ENCODE measurements around the gene C5orf15.
A peak's percentile ranks its signal among the peaks of the same experiment; 100 is the strongest.

C5orf15 gene

DNA sequence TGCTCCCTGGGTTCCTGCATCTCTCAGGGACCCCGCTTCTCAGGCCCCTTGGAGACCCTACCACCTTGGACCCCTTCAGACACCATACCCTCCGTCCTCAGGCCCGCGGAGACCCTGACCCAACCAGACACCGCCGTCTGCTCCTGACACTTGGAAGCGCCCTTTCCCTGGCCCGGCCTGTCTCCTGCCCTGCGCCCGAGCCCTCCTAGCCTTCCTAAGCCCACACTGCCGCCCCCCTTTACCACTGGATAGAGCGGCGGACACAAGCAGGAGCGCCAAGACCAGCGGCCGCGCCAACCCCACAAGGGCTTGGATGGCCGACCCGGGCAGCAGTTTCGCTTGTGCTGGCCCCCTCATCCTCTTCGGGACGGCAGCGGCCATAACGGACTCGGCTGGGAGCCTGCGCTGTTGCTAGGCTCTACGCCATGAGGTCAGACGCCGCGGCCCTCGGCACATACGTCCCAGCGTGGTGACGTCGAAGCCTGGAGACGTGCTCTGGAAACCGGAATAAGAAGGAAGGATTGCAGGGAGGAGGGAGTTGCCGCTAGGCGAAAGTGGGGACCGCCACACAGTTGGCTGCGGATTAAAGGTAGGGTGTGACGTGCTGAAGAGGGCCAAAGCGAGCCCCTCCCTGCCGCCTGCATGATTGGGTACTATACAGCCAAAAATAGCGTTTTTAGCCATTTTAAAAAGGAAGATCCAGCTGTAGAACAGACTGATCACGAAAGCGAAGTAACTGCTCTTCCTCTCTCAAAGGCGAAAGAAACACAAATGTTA lies at the start of gene C5orf15:
Gene C5orf15 (minus strand): TSS at position 422 of the 777 bp plus-strand sequence. CDS start 41 bp downstream, at position 381.
- DNase-seq: peak; percentile 66 to 98 (median 94)

DNA sequence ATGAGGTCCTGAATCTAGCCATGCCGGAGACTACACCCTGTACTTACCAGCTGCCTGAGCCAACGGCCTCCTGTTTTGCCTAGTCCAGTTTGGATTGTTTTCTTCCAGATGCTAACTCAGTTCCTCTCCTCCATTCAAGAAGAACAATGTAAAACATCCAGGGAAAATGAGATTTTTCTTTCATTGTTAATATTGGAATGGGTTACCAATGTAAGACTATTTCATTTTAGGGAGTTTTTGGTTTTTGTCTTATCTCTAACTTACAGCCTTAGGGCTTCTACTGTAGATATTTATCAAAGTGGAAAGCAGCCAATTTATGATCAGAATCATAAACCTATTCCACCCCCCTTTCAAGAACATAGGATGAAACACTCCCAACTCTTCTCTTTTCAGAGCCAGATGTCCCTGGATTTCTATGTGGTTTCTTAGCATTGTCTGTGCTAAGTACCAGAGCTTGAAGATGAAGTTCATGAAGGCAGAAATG lies 39.9 kb upstream of the C5orf15 start:
- no peak for DNase-seq

DNA sequence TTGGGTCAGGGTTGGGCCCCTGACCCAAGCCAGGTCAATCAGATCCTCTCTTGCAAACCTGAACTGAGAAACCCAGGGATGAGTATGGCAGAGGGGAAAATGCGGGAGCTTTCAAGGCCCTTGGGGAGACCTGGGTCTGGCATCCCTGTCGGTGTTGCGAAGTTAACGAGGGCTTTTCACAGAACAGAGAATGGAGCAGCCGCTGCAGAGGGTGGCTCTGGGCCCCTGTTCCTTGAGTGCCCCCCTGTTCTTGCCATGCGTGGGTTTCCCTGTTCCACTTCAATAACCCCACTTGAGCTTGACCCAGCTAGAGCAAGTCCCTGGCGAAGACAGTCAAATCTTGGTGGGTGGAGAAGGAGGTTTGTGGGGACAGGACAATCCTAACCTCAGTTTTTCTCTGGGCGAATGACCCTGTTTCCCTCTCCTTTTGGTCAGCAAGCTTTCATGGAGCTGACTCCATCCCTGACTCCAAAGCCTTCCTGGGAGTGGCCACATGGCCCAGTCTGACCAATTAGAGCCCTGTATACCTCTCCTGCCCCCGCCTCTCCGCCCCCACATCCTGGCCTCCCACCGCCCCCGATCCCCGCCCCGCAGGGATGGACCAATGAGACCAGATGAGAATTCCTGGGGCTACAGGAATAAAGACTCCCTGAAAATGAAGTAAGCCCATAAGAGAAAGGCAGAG lies 39.3 kb upstream of the C5orf15 start:
- DNase-seq: no peak

DNA sequence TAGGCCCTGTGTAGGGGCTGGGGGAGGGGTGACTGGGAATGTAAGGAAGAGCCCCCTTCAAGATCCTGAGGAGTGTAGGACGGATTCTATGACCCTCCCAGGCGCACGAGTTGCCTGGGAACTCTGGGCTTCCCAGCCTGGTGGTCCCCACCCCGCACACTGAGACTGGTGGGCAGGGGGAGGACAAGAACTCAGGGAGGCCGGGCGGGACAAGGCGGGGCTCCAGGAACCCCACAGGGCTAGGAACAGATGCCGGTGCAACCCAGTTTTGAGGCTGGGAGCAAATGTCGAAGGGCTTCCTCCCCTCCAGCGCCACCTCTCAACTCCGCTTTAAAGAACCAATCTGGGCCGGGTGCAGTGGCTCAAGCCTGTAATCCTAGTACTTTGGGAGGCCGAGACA lies 37.7 kb upstream of the C5orf15 start:
- no peak for DNase-seq

DNA sequence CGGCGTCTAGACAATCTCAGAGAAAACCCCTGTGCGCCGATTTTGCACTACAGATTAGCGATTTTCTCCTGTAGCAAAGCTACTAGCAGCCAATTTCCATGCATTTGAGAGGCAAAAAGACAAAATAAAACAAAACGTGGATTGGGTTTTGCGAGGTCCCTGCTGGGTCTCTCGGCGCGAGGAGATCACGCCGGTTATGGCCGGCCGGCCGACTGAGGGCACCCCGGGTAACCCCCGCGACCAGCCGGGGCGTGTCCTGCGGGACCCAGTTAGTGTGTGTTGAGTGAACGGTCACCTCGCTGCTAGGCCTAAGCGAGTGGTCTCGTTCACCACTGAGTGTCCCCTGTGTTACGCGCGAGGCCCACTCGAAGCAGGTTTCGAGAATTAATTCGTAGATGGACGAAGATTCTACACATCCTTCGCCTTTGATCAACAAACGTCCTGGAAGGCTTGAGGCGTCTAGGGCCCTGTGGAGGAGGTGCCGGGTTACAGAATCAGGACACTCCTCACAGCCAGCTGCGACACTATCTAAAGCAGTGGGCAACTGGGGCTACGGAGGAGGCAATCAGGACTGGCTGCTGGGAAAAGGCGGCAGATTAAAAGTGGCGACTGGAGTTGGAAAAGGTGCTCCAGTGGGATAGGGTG lies 37.1 kb upstream of the C5orf15 start:
- peak in 10 of 58 donors; percentile 33 to 62 (median 46) for DNase-seq

DNA sequence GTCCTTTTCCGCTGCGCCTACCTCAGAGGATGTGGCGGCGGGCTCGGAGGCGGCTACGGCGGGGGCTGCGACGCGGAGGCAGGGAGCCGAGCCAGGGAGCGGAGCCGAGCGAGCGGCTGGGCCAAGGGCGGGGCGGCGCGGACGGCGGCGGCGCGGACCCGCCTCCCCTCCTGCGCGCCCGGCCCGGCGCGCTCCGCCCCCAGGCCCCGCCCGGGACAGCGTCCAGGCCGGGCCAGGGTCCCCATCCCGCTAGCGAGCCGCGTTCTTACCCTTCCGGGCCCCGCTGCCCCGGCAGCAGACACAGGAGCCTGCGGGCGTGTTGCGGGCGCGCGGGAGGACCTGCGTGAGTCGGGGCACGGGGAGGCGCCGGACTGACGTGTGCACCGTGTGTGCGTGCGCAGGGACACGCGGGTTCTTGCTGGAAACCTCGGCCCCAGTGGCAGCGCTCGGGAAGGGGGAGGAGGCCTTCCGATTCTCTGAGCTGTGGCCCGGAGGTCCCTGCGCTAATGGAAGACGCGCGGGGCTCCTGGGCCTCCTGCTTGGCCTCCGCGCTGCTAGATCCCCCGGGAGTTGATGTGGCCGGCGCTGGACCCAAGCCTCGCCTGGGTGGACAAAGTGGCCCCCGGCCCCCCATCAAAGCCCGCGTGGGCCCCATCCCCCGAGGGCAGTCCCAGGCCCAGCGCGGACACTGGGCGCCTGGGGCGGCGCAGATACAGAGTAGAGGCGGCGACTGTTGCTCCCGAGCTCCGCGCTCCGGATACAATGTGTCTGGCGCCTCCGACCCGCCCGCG lies 36.4 kb upstream of the C5orf15 start, which contains the start of gene VDAC1:
Gene VDAC1 (minus strand): TSS at position 350 of the 791 bp plus-strand sequence. CDS start 11,963 bp downstream, outside the sequence.
- peak; percentile 30 to 92 (median 80) for DNase-seq

DNA sequence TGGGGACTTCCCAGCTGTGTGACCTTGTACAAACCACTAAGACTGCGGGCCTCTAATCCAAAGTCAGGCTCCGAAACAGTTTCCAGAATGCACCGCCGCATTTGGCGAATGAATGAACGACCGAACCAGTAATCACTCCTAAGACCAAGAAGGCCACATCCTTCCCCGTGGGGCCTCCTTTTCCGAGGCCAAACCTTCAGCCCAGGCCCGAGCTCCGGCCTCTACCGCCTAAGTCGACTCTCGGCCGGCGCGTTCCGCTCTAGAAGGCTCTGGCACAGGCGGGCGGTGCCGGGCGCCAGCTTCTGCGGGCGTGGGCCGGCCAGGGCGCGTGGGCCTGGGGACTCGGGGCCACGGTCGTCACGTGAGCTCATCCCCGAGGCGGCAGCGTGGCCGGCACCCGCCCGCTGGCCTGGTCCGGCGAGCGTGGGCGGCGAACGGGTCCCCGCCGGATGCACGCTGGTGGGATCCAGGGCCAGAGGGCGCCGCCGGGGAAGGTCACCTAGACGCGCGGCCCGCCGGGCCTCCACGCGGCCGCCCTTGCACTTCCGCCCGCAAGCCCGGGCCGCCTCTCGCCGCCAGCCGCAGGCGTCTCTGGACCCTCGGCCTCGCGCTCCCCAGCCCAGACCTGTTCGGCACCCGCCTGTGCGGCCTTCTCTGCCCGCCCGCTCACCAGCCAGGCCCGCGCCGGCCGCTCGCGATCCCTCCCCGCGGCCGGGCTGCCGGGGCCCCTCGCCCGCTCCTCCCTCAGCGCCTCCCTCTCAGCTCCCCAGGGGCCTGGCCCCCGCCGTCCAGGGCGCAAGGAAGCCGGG lies 35.6 kb upstream of the C5orf15 start:
- peak in 48 of 58 donors; percentile 21 to 76 (median 54) for DNase-seq

DNA sequence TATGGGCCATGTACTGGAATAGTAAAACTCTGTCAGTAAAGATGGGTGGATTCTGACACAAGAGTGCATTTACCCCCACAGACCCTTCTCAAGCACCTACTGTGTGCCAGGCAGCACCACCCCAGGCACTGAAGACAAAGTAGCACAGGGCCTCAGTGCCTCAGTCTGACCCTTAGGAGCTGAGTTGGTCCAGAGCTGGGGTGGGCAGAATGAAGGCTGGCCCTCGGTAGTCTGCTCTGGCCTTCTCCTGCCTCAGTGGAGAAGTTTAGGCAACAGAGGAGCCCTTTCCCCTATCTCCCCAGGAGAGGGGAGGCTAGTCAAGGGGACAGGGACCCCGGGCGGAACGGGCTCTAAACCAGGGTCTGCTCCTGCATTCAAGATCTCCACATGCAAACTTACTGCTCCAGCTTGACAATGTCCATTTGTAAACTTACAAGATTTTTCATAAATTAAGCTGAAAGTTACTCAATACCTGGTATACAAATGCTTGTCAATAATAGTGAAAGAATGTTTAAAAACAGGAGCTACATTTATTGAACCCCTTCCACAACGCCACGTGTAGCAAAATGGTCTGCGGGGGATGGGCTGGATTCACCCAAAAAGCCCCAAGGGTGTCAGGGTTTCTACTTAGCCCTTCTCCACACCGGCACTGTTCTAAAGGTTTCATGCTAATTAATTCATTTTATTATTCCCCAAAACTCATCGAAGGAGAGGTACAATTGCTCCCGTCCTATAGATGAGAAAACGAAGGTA lies 34.8 kb upstream of the C5orf15 start:
- no peak for DNase-seq

DNA sequence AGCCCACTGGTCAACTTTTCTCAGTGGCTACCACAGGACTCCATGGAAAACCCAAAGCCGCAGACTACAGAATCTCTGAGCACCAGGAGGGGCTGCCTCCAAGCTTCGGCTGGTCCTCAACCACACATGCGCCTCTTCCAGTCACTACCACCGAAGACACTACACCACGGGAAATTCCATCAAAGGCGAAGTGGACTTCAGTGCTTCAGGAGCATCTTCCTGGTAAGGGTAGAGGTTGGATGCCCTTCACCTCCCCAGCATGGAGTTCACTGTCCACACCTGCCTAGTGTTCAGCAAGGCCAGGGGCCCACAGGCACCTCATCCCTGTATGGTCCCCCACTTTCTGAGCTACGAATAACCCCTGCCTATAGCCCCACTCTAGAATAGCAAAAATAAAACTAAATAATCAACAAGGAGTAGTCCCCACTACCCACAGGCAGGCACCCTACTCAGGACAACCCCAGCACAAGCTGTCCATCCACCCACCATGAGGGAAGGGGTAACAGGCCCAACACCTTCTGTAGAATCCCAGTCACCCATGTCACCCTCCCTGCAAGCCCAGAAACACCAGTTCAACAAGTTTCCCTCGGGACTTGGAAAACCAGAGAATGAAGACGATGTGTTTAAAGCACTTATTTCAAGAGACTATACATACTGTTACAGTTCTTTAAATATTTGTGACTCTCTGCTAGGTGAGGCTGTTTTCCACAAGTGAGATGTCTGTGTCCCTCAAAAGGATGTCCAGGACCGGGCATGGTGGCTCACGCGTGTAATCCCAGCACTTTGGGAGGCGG lies 33.7 kb upstream of the C5orf15 start:
- no peak for DNase-seq

DNA sequence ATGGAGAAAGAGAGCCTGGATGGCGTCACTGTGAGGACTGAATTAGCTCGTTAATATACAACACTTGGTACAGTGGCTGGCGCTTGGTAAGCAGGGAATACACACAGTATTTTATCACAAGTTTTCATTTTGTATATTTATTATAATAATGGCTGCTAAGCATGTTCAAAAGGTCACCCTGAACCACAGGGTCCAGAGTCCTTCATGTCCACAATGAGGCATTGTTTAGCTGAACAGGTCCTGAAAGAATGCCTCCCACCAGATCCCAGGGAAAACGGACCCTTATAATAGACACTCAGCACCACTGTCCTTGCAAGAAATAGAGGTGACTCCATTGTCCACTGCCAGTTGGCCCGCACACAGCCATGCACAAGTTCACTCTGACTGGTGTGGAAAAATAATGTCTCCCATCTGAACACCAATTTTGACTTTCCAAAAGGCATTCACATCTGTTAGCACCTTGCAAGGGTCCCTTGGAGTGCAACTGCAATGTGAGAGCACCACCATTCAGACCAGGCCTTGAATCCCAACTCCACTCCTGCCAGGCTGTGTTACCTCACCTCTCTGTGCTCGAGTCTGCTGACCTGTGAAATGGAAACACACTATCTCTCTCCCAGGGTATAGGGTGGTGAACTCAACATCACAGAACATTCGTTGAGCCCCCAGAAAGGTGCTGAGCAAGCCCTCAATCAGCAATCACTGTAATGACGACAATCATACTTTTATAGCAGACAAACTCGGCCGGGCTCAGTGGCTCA lies 32.5 kb upstream of the C5orf15 start:
- no peak for DNase-seq

DNA sequence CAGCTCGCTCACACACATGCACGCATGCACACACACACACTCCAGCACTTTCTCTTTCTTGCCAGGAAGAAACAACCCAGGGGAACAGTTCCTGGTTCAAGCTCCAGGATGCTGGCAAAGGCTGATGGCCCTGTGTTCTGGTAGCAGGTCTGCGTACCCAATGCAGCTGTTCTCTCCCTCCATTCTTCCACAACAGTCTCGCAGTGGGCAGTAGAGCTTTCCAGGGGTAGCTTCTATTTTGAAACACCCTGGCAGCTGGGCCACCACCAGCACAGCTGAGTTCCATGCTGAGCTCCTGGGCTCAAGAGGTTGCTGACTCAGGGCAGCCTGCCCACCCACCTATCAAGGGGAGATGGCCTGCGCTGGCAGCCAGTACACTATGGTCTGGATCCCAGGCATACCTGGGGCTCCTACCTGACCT lies 31.7 kb upstream of the C5orf15 start:
- no peak for DNase-seq

DNA sequence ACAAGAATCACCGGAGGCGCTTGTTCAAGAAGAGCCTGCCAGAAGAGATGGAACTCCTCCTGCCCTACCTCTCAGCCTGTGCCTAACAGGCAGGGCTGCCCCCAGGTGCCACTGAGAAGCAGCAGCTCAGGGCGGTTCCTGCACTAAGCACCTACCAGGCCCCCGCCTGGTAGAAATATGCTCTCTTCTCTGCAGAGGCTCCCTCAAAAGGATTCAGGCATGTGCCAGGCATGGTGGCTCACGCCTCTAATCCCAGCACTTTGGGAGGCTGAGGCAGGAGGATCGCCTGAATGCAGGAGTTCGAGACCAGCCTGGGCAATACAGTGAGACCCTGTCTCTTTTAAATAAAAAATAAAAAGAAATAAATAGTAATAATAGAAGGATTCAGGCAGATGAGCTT lies 30.4 kb upstream of the C5orf15 start:
- DNase-seq: no peak

DNA sequence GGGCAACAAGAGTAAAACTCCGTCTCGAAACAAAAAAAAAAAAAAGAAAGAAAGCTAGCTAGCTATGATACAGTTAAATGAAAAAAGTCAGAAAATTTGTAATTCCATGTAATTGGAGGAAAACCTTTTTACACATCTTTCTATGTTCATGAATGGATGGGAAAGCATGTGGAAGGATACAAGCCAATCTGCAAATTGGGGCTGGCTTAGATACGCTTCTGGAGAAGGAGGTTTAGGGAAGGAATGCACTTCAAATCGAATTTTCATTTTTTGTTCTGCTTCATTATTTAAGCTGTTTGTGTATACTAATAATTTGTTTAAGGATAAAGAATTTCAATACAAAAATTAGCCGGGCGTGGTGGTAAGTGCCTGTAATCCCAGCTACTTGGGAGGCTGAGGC lies 29.6 kb upstream of the C5orf15 start:
- no peak for DNase-seq

DNA sequence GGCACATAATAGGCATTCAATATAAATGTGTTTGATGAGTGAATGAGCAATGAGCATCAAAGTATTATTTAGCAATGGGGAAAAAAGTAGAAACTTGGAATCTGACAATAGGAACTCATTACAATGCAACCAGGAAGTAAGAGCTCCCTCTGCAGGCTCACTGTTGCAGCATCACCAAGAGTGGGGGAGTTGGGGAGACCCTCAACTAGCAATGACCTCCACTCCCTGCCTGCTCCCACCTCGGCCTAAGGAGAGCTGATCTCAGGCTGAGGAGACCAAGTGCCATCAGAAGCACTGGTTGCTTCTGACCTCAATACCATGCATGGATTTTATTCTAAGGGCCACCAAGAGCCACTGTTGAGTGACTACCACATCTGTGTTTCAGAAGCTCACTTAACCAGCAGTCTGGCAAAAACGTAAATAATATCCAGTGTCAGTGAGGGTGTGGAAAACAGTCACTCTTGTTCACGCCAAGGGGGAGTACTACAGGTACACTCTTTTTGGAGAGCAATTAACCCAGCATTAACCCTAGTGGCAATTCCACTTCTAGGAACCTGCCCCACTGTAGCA lies 28.3 kb upstream of the C5orf15 start:
- no peak for DNase-seq

DNA sequence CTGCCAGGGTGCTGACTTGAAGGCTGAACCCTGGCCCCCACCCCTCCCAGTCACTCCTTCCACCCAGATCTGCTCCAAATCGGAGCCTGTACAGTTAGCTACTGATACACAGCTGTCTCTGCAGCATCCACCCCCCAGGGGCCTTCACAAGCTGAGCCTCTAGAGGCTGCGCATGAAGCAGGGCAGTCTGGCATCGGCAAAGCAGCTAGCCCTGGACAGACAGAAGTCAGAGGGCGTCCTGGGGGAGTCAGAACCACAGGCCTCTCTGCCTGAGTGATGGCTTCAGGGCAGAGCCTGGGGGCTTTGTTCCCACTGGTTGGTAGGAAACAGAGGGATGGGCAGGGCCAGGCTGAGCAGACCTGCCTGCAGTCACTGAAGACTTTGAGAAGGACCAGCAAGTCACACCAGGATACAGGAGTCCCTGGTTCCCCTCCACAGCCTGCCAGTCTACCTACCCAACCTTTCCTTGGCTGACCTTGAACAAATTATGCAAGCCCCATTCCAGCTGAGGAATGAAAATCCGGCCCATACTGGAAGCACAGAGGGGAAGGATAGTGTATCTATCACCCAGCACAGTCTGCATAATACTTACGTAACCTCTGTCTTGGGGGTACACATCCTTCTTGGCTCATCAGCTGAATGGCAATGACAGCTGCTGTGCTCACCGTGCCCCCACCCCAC lies 27.6 kb upstream of the C5orf15 start:
- DNase-seq: no peak

DNA sequence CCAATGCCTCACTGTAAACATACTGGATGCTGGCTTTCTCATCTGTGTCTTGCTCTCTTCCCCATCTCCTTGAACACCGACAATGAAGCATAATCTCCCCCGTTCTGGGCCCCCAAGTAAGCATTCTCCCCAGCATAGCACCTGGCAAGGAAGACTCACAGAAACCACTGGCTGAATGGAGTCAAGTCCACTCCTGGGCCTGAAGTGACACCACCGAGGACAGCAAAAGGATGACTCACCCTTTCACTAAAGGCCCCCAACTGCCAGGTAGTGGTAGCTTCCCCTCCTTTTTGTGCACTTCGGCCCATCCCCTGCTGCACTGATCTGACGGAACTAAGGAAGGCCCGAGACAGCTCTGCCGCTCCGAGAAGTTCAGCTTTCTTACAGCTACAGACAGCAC lies 26.9 kb upstream of the C5orf15 start:
- no peak for DNase-seq

DNA sequence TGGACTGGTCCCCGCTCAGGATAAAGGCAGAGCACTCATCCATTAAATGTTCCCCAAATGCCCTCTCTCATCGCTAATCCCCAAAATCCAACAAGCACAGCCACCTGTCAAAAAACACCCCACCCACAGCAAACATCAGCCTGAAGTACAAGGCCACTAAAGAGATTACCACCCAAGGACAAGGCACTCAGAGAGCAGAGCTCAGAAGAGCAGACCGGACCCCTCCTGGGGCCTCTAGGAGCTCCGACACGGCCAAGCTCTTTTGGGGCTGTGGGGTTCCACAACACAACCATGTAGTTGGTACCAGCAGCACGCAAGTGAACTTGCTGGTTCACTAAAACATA lies 26.5 kb upstream of the C5orf15 start:
- DNase-seq: no peak

Measured in anterior cingulate cortex (tissue), 58 donors.